Breast epithelium (tissue), 3 donors: Measurements from ENCODE around the gene KRTAP4-6.

ENCODE experiments used
- POLR2AphosphoS5 ChIP-seq, 3 donors: sonication (generic); formaldehyde crosslinking; IDR thresholded peaks; one replicate each; pipeline ENCODE4 v1.6.1; 2017; ENCODE audit warnings: antibody characterized with exemption in 3 of 3
- TF ChIP-seq, protein P1 (sequence below), 3 donors: fragments of 450-650 bp; IDR thresholded peaks; one replicate each; pipeline ENCODE4 v1.5.1; 2016 to 2017; ENCODE audit warnings: antibody characterized with exemption in 3 of 3, mild to moderate bottlenecking in 3 of 3, moderate library complexity in 3 of 3

DNA sequence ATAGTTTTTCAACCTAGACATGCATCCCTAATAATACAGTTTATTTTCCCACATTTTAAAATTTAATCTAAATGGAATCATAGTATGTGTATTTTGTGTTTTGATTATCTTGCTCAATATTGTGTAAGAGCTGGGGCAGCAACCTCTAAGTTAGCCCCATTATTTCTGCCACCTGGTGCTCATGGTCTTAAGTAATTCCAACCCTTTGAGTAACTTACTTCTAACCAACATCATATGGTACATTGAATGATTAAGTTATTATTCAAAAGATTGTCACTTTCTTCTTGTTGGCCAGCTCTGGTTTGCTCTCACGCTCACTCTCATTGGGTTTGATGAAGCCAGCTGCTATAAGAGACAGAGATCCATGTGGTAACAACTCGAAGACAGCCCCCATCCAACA, 31.5 kb upstream of the KRTAP4-6 start:
- no peak for TF ChIP-seq POLR2AphosphoS5 (IDR thresholded peaks at IDR 0.05)
- TF ChIP-seq, protein P1, sequence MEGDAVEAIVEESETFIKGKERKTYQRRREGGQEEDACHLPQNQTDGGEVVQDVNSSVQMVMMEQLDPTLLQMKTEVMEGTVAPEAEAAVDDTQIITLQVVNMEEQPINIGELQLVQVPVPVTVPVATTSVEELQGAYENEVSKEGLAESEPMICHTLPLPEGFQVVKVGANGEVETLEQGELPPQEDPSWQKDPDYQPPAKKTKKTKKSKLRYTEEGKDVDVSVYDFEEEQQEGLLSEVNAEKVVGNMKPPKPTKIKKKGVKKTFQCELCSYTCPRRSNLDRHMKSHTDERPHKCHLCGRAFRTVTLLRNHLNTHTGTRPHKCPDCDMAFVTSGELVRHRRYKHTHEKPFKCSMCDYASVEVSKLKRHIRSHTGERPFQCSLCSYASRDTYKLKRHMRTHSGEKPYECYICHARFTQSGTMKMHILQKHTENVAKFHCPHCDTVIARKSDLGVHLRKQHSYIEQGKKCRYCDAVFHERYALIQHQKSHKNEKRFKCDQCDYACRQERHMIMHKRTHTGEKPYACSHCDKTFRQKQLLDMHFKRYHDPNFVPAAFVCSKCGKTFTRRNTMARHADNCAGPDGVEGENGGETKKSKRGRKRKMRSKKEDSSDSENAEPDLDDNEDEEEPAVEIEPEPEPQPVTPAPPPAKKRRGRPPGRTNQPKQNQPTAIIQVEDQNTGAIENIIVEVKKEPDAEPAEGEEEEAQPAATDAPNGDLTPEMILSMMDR (IDR thresholded peaks at IDR 0.05) = no peak
